AG04450 (cell line): ENCODE data around the gene SSUH2. TPM values are rescaled to one million over a fixed set of nuclear protein-coding genes. Genes with fewer than 3 reads are reported as not detected.

Source experiments
- CTCF ChIA-PET: fragments of 300-600, 350-600 bp; formaldehyde crosslinking; extraction: SDS; loops from one replicate; lab custom pipeline; 2022; ENCODE audit warnings: antibody characterized with exemption, inconsistent platforms; lab: Charles Lee
- POLR2A ChIA-PET: fragments of 350-600 bp; formaldehyde crosslinking; extraction: SDS; loops from one replicate; lab custom pipeline; 2021; ENCODE audit warnings: antibody characterized with exemption, inconsistent platforms; lab: Yijun Ruan, JAX
- DNase-seq: peaks from one replicate; pipeline ENCODE4 v3.0.0-alpha.2; 2011; ENCODE audit warnings: low read depth, low spot score
- H3K27ac ChIP-seq: one replicate; pipeline ENCODE4 v1.5.1; 2012; ENCODE audit warnings: low read depth, low read length, control low read depth
- H3K27me3 ChIP-seq: one replicate; pipeline ENCODE4 v1.6.0; 2012; ENCODE audit warnings: low read length; ENCODE audit not compliant: control insufficient read depth, insufficient read depth
- H3K4me3 ChIP-seq: 2 replicates; pipeline ENCODE4 v1.5.1; 2011; ENCODE audit warnings: mild to moderate bottlenecking, low read depth, low read length, control low read depth
- H3K9me3 ChIP-seq: 2 replicates; pipeline ENCODE4 v1.5.1; 2012; ENCODE audit warnings: low read length; ENCODE audit not compliant: control insufficient read depth, insufficient read depth
- polyA plus RNA-seq: library from polyadenylated mRNA; depleted of rRNA; stranded (reverse); fragments of >200 nt; gene quantifications from 2 replicates; pipeline ENCODE4 v1.2.3, GENCODE V29; 2011
- TF ChIP-seq, protein P1 (sequence below): IDR thresholded peaks from 2 replicates; pipeline ENCODE4 v1.5.1; 2011; ENCODE audit warnings: low read depth, low read length, control low read depth, inconsistent platforms

The SSUH2 gene
- polyA plus RNA-seq, 1 experiment, result 0.09 TPM

DNA sequence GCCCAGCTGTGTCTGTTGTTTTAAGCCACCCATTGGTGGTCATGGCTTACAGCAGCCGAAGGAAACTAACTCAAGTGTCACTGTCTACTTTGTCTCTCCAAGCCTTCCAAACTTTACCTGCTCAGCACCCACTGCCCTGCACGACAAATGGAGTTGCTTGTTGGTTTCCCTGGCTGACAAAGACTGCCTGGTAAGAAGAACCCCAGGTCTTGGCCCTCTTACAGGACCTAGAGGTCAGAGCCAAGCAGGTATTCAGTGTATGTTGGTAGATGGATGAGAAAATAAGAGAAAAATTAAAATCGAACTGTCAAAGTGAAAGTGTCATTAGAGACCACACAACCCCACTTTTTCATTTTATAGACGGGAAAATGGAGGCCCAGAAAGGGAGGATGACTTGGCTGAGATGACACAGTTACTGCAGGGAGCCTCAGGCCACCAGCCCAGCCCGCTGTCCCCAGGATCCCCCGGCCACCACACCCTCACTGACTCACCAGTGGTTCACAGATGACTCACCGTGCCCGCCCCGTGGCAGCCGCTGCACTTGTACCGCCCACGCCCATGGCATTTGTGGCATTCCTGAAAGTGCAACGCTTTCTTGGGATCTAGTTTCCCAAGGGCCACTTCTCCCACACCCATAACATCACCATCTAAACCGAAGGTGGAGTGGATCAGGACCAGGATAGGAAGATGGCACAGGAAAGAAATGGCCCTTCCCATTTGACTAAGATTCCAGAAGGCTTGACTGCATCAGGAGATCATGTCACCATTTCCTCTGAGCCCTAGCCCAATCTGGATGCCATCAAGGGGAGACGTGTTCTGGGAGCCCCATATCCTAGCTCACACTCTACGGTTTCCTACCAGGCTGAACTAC lies 15.2 kb downstream of the SSUH2 start:
- Histone ChIP-seq H3K27me3 (no peaks in the 10 kb centered on the region), H3K9me3 (peaks cover 5% of the 10 kb centered on the region), H3K4me3 (no peak overlapping the region), H3K27ac (peak overlapping the region; percentile 31)
- CTCF ChIA-PET, result interaction anchor here (0.8 to 10.6 kb wide), 7 partner anchors 8 to 212 kb away, joined by 4 to 159 read pairs (median 4); no protein-coding TSS in a partner anchor
- peak; percentile 30 for DNase-seq
- POLR2A ChIA-PET, result no interaction called here
- TF ChIP-seq, protein P1, sequence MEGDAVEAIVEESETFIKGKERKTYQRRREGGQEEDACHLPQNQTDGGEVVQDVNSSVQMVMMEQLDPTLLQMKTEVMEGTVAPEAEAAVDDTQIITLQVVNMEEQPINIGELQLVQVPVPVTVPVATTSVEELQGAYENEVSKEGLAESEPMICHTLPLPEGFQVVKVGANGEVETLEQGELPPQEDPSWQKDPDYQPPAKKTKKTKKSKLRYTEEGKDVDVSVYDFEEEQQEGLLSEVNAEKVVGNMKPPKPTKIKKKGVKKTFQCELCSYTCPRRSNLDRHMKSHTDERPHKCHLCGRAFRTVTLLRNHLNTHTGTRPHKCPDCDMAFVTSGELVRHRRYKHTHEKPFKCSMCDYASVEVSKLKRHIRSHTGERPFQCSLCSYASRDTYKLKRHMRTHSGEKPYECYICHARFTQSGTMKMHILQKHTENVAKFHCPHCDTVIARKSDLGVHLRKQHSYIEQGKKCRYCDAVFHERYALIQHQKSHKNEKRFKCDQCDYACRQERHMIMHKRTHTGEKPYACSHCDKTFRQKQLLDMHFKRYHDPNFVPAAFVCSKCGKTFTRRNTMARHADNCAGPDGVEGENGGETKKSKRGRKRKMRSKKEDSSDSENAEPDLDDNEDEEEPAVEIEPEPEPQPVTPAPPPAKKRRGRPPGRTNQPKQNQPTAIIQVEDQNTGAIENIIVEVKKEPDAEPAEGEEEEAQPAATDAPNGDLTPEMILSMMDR, result no peak

DNA sequence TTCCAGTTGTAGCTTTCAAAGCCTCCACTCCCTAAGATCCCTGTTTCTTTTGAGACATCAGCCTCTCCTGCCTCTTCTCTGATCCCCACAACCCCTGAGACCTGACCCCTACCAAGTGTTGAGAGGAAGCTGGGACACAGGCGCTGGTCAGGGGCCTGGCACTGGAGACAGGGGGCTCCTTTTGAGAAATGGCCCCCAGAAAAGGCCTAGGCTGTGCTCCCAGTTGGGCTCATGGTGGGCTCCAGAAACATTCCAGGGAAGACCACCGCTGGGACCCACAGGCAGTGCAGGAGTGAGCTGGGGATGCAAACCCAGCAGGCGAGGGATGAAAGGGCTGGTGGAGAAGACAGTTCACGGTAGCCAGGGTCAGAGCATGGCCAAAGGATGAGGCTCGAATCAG lies 16.6 kb downstream of the SSUH2 start:
- no peak overlapping the region for H3K4me3 ChIP-seq
- no peak for DNase-seq
- ChIA-PET POLR2A (no interaction called here), CTCF (interaction anchor here (1.7 to 10.6 kb wide), 2 partner anchors 184 to 211 kb away, joined by 8 to 159 read pairs; no protein-coding TSS in a partner anchor)
- TF ChIP-seq, protein P1, result no peak
- H3K9me3 ChIP-seq, result peaks cover 5% of the 10 kb centered on the region
- H3K27ac ChIP-seq, result no peak overlapping the region
- H3K27me3 ChIP-seq, result no peaks in the 10 kb centered on the region

DNA sequence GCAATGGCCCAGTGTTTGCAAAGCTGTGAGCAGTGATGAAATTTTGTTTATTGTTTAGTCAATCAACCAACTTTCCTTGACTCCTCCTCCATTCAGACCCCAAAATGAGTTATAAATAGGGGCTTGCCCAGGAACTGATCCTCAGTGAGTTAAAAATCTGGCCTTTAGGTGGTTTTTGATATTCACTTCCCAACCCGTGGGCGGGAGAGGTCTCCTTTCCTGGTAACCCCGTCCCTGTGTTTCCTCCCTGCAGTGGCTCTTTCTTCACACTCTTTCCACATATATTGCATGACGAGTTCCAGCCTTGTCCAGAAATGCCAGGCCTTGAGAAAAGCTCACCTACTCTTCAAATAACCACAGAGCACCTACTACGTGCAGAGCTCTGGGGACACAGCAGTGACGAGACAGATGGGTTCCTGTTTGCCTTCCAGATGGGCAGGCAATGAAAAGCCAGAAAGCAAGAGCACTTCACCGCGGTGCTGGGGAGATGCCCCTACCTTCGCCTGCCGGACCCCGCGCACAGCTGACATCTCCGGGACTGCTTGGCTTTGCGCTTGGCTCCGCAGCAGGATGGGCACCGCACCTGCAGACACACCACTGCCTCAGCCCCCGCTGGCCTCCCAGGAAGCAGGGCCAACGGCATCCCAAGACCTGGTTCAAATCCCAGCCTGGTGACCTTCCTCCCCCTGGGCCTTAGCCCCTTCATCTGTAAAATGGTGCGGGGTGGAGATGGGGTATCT lies 17.2 kb downstream of the SSUH2 start:
- no peak overlapping the region for H3K27ac ChIP-seq
- H3K27me3 ChIP-seq, result no peaks in the 10 kb centered on the region
- ChIA-PET POLR2A (no interaction called here), CTCF (interaction anchor here (1.3 to 10.6 kb wide), 4 partner anchors 142 to 303 kb away, joined by 4 to 159 read pairs (median 7); partner anchors contain the start of gene OXTR)
- no peak overlapping the region for H3K4me3 ChIP-seq
- TF ChIP-seq, protein P1, result no peak
- no peak for DNase-seq
- H3K9me3 ChIP-seq, result peaks cover 5% of the 10 kb centered on the region

DNA sequence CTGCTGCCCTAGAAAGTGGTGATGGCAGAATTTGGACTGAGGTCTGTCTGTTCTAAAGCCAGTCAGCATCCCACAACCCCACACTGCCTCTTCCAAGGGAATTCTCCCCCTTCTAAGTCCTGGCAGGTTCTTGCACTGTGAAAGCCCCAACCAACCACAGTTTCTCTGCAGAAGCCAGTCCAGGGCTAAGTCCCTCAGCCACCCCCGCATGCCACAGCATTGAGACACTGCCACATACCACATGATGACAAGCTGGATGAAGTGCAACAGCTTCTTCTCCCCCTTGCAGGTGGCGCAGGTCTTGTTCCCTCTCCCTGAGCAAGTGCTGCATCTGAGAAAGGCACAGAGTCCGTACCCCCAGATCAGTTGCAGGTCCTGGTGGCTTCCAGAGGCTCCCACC lies 18.6 kb downstream of the SSUH2 start:
- POLR2A ChIA-PET, result no interaction called here
- DNase-seq, result no peak
- CTCF ChIA-PET, result interaction anchor here (1.0 to 10.6 kb wide), 8 partner anchors 18 to 442 kb away, joined by 3 to 159 read pairs (median 4); partner anchors contain the start of gene OXTR
- H3K27ac ChIP-seq, result no peak overlapping the region
- H3K27me3 ChIP-seq, result no peaks in the 10 kb centered on the region
- H3K9me3 ChIP-seq, result peaks cover 5% of the 10 kb centered on the region
- TF ChIP-seq, protein P1, result no peak
- no peak overlapping the region for H3K4me3 ChIP-seq
